Transverse colon (tissue), 4 donors: ENCODE measurements around the gene STMN3.

Experiments used
- POLR2AphosphoS5 ChIP-seq, 3 donors: sonication (generic); formaldehyde crosslinking; IDR thresholded peaks; one replicate each; pipeline ENCODE4 v1.6.1; 2016; ENCODE audit warnings: antibody characterized with exemption in 3 of 3
- TF ChIP-seq, protein P1 (sequence below), 5 experiments: fragments of 200-600 bp in 3 of 5; fragments of 450-650 bp in 2 of 5; sonication (generic) in 3 of 5; IDR thresholded peaks; 1 replicate in 2 of 5; 2 replicates in 3 of 5; pipeline ENCODE4 v1.5.1; 2016 to 2017; ENCODE audit warnings: antibody characterized with exemption in 5 of 5, inconsistent platforms in 3 of 5, mild to moderate bottlenecking in 2 of 5, moderate library complexity in 1 of 5

DNA sequence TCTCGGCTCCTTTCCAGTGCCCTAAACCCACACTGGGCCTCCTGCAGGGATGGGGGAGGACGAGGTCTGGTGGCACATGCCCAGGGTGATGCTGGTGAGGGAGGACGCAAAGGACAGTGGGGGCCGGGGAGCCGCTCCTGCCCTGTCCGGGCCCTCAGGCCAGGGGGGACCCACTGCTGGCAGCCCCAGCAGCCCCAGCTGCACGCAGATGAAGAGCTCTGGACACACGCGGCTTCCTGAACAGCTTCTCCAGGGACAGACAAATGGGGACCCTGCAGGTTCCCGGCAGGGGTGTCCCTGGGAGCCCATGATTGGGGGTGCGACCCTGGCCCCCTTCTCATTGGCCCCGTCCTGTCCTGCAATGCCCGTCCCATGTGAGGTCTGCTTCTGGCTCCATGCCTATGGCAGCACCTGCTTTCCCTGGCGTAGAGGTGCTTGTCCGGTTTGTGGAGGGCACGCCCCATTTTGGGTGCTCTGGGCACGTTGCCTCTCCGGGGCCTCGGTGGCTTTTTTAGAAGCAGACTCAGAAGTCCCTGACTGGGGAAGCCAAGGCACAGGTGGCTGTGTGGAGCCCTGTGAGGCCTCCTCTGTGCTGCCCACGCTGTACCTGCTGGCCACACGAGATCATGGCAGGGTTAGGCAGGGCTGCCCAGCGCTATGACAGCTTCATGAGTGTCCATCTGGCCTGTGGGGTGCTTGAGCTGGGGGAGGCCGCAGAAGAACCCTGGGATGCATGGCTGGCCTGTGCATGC is 27.8 kb upstream of the STMN3 start:
- no peak for TF ChIP-seq POLR2AphosphoS5 (IDR thresholded peaks at IDR 0.05)
- TF ChIP-seq, protein P1, sequence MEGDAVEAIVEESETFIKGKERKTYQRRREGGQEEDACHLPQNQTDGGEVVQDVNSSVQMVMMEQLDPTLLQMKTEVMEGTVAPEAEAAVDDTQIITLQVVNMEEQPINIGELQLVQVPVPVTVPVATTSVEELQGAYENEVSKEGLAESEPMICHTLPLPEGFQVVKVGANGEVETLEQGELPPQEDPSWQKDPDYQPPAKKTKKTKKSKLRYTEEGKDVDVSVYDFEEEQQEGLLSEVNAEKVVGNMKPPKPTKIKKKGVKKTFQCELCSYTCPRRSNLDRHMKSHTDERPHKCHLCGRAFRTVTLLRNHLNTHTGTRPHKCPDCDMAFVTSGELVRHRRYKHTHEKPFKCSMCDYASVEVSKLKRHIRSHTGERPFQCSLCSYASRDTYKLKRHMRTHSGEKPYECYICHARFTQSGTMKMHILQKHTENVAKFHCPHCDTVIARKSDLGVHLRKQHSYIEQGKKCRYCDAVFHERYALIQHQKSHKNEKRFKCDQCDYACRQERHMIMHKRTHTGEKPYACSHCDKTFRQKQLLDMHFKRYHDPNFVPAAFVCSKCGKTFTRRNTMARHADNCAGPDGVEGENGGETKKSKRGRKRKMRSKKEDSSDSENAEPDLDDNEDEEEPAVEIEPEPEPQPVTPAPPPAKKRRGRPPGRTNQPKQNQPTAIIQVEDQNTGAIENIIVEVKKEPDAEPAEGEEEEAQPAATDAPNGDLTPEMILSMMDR (IDR thresholded peaks at IDR 0.05), result no peak
